HepG2 (cell line): ENCODE data around the gene SMAD2. TPM values are rescaled to one million over a fixed set of nuclear protein-coding genes. Genes with fewer than 3 reads are reported as not detected.
A peak's percentile ranks its signal among the peaks of the same experiment; 100 is the strongest.

Source experiments
- ATAC-seq: fragments of 200-7000 bp; cut with Tn5 transposase; 3 replicates; pipeline ENCODE4 v1.9.1; 2020; ENCODE audit warnings: mild to moderate bottlenecking, moderate library complexity
- BruUV-seq: library from RNA; stranded (reverse); fragments of 400-500 nt; replicated peaks from 2 replicates; lab custom pipeline; 2021; lab: Mats Ljungman, UMichigan
- CTCF ChIA-PET: fragments of 300-600 bp; formaldehyde crosslinking; extraction: SDS; loops from one replicate; lab custom pipeline; 2021; ENCODE audit warnings: low total read pairs, inconsistent platforms, low intra/inter-chr PET ratio; lab: Yijun Ruan, JAX
- POLR2A ChIA-PET: fragments of 350-600 bp; sonication (Branson Sonifier 250); formaldehyde crosslinking; loops from one replicate; lab custom pipeline; 2020; ENCODE audit warnings: antibody characterized with exemption, inconsistent platforms; lab: Yijun Ruan, JAX
- DNase-seq: peaks from one replicate; pipeline ENCODE4 v3.0.0-alpha.2; 2015; ENCODE audit warnings: low spot score
- FAIRE-seq: peaks from 3 replicates; lab custom pipeline; 2011; peaks lifted over from hg19 to GRCh38; lab: Jason Lieb, UNC
- H2AFZ ChIP-seq: one replicate; pipeline ENCODE4 v1.6.1; 2011; ENCODE audit warnings: low read length, inconsistent platforms
- H3K27ac ChIP-seq: fragments of 300-600 bp; 3 replicates; pipeline ENCODE4 v1.8.0; 2011; ENCODE audit warnings: mixed run types, mild to moderate bottlenecking, mixed read lengths, low read length, inconsistent platforms; ENCODE audit not compliant: insufficient read depth; ENCODE audit errors: extremely low read length
- H3K27me3 ChIP-seq, 2 experiments: fragments of 200-600 bp in 1 of 2; 2 replicates in 1 of 2; 3 replicates in 1 of 2; pipeline versions ENCODE4 v1.6.0 to v1.8.0; 2011; ENCODE audit warnings: low read length in 2 of 2, mild to moderate bottlenecking in 2 of 2, moderate library complexity in 2 of 2, inconsistent platforms in 1 of 2; ENCODE audit not compliant: insufficient read depth in 2 of 2, control insufficient read depth in 1 of 2
- H3K36me3 ChIP-seq, 2 experiments: fragments of 200-600 bp in 1 of 2; replicated peaks in 1 of 2; 2 replicates in 1 of 2; 3 replicates in 1 of 2; pipeline versions ENCODE4 v1.5.1 to v1.8.0; 2011; ENCODE audit warnings: low read length in 2 of 2, inconsistent platforms in 1 of 2; ENCODE audit not compliant: insufficient read depth in 2 of 2, control insufficient read depth in 1 of 2
- H3K4me1 ChIP-seq: 2 replicates; pipeline ENCODE4 v1.5.1; 2012; ENCODE audit warnings: low read length, inconsistent platforms; ENCODE audit not compliant: insufficient read depth
- H3K4me2 ChIP-seq: 2 replicates; pipeline ENCODE4 v1.6.0; 2011; ENCODE audit warnings: low read depth, low read length, inconsistent platforms
- H3K4me3 ChIP-seq, 3 experiments: fragments of 200-600 bp in 1 of 3; sonication (generic), shearing (Covaris generic) in 1 of 3; replicated peaks in 1 of 3; 2 replicates each; pipeline ENCODE4 v1.5.1; 2011 to 2016; ENCODE audit warnings: low read length in 3 of 3, inconsistent platforms in 2 of 3, low read depth in 2 of 3, mild to moderate bottlenecking in 2 of 3, control low read depth in 1 of 3, mixed read lengths in 1 of 3; ENCODE audit not compliant: insufficient read depth in 1 of 3
- H3K79me2 ChIP-seq: one replicate; pipeline ENCODE4 v1.6.1; 2011; ENCODE audit warnings: low read length, inconsistent platforms; ENCODE audit not compliant: insufficient read depth
- H3K9ac ChIP-seq: 2 replicates; pipeline ENCODE4 v1.6.0; 2011; ENCODE audit warnings: mild to moderate bottlenecking, low read depth, low read length, inconsistent platforms; ENCODE audit not compliant: insufficient read depth
- H3K9me3 ChIP-seq: 2 replicates; pipeline ENCODE4 v1.5.1; 2012; ENCODE audit warnings: mild to moderate bottlenecking, low read length
- H4K20me1 ChIP-seq: 2 replicates; pipeline ENCODE4 v1.6.0; 2011; ENCODE audit warnings: inconsistent platforms, mild to moderate bottlenecking, low read length, moderate library complexity; ENCODE audit not compliant: insufficient read depth
- ELF1 ChIP-seq: sonication (generic); formaldehyde crosslinking; IDR thresholded peaks from 2 replicates; pipeline ENCODE4 v1.4.0; 2020; ENCODE audit warnings: missing genetic modification reagents
- SMARCC2 ChIP-seq: fragments of 450-650 bp; IDR thresholded peaks from 2 replicates; pipeline ENCODE4 v1.6.1; 2017; ENCODE audit warnings: antibody characterized with exemption, mild to moderate bottlenecking
- SNAPC2 ChIP-seq: sonication (generic); formaldehyde crosslinking; IDR thresholded peaks from 2 replicates; pipeline ENCODE4 v1.8.1; 2022; ENCODE audit warnings: mild to moderate bottlenecking, missing genetic modification reagents
- ZMYM3 ChIP-seq: sonication (generic); formaldehyde crosslinking; IDR thresholded peaks from 2 replicates; pipeline ENCODE4 v1.5.1; 2020; ENCODE audit warnings: mild to moderate bottlenecking, missing genetic modification reagents
- ZNF616 ChIP-seq: sonication (generic); formaldehyde crosslinking; IDR thresholded peaks from 2 replicates; pipeline ENCODE4 v1.5.0; 2020; ENCODE audit warnings: low read depth, mild to moderate bottlenecking, missing genetic modification reagents
- ZNF770 ChIP-seq: sonication (generic); formaldehyde crosslinking; IDR thresholded peaks from 2 replicates; pipeline ENCODE4 v1.5.0; 2020; ENCODE audit warnings: mild to moderate bottlenecking, missing genetic modification reagents
- ZNF816 ChIP-seq: sonication (generic); formaldehyde crosslinking; IDR thresholded peaks from 2 replicates; pipeline ENCODE4 v1.8.0; 2022; ENCODE audit warnings: missing genetic modification reagents, mild to moderate bottlenecking, borderline replicate concordance
- WGBS: methylation state at CpG from one replicate; pipeline ENCODE4 v1.1.6; 2017; ENCODE audit warnings: low lambda C conversion rate; 5-methylcytosine and 5-hydroxymethylcytosine counted together
- in situ Hi-C: cut with HindIII; loops from 2 replicates; pipeline ENCODE4 v1.10.0; 2017; ENCODE audit warnings: low pct_unique_long_range_greater_than_20kb; ENCODE audit not compliant: extremely low pct_ligation_motif_present
- intact Hi-C: fragments of 100-400 bp; cut with micrococcal nuclease; formaldehyde crosslinking; loops from one replicate; pipeline ENCODE4 v1.10.0; 2022; ENCODE audit not compliant: unreplicated experiment
- polyA plus RNA-seq, 8 experiments: library from polyadenylated mRNA; depleted of rRNA in 3 of 8; stranded (reverse) in 7 of 8; unstranded in 1 of 8; fragments of >200 nt; fragmentation: Illumina TruSeq in 4 of 8; extraction: Trizol in 4 of 8; gene quantifications; 2 replicates each; pipeline versions ENCODE4 v1.2.1 to v1.2.3, GENCODE V29; 2011 to 2016; ENCODE audit warnings: low read depth in 4 of 8, missing spikeins in 1 of 8, mixed read lengths in 1 of 8; ENCODE audit not compliant: insufficient read depth in 1 of 8
- total RNA-seq, 5 experiments: library from RNA; depleted of rRNA; stranded (reverse); fragments of >200 nt; fragmentation: Illumina TruSeq; extraction: Trizol; gene quantifications; 2 replicates each; pipeline ENCODE4 v1.2.3, GENCODE V29; 2016; ENCODE audit warnings: low read depth in 1 of 5

The SMAD2 gene
- total and polyA plus RNA-seq, 2 of the 13 experiments (the other 11 are each of a cell fraction or from before 2014, with no cell fraction given): 40.2 to 96.2 TPM

GRCh38 chr18:47912794-47913585 is 17.5 kb downstream of the SMAD2 start:
- TF ChIP-seq SMARCC2 (no peak), ZNF770 (CRISPR knock-in tag) (peak; percentile 88), ZNF816 (CRISPR knock-in tag) (no peak), ZNF616 (CRISPR knock-in tag) (no peak), ZMYM3 (CRISPR knock-in tag) (0 out of 2 replicates have a peak, but pooled peaks have one; percentile 13), ELF1 (no peak), SNAPC2 (CRISPR knock-in tag) (no peak)
- TF ChIP-seq, all 625 proteins: peak for 2
- Histone ChIP-seq H3K4me1 (peaks cover 56% of the 10 kb centered on the region), H3K36me3 (no peaks in the 10 kb centered on the region), H3K9ac (no peak overlapping the region), H2AFZ (no peak overlapping the region), H4K20me1 (peaks cover 17% of the 10 kb centered on the region; the same call in 1 of the 2 replicates), H3K79me2 (peaks cover 95% of the 10 kb centered on the region), H3K4me3 (no peak overlapping the region), H3K27me3 (no peaks in the 10 kb centered on the region), H3K9me3 (no peaks in the 10 kb centered on the region), H3K27ac (peak overlapping the region; percentile 55), H3K4me2 (peak overlapping the region; percentile 57)
- DNase-seq (no peak), FAIRE-seq (no peak), ATAC-seq (no peak)
- POLR2A ChIA-PET: interaction anchor here (0.8 kb wide), 1 partner anchor 17 kb away, joined by 3 read pairs; no protein-coding TSS in a partner anchor
- in situ Hi-C loops: no loop called here
- intact Hi-C loops: no loop called here
- BruUV-seq: no TSS peak
- CTCF ChIA-PET: no interaction called here
- WGBS: 96% methylated on average over 11 of the region's 11 CpGs
